ENCODE data around the gene CABS1.

- no peak for TF ChIP-seq FOXJ3 (CRISPR knock-in tag; IDR thresholded peaks at IDR 0.05)
- TF ChIP-seq USF1 (IDR thresholded peaks at IDR 0.05; ENCODE audit: borderline replicate concordance, low read depth) = no peak
- TF ChIP-seq CTCF (IDR thresholded peaks at IDR 0.05) = no peak
- TF ChIP-seq SMC3 (IDR thresholded peaks at IDR 0.05; ENCODE audit: low read depth, low read length) = no peak
- TF ChIP-seq RCOR1 (IDR thresholded peaks at IDR 0.05; ENCODE audit: low read length) = no peak
- TF ChIP-seq REST (IDR thresholded peaks at IDR 0.05; ENCODE audit: low read depth, low read length) = no peak
Measured at GRCh38 chr4:70299643-70300042, 35.1 kb upstream of the CABS1 start.
